ENCODE data around the gene PHF24.
"Not testable (repeated sequence)": the region's sequence is repeated elsewhere in the genome, so short reads cannot be mapped to it uniquely, and the experiment has no call there.

Gene PHF24

DNA sequence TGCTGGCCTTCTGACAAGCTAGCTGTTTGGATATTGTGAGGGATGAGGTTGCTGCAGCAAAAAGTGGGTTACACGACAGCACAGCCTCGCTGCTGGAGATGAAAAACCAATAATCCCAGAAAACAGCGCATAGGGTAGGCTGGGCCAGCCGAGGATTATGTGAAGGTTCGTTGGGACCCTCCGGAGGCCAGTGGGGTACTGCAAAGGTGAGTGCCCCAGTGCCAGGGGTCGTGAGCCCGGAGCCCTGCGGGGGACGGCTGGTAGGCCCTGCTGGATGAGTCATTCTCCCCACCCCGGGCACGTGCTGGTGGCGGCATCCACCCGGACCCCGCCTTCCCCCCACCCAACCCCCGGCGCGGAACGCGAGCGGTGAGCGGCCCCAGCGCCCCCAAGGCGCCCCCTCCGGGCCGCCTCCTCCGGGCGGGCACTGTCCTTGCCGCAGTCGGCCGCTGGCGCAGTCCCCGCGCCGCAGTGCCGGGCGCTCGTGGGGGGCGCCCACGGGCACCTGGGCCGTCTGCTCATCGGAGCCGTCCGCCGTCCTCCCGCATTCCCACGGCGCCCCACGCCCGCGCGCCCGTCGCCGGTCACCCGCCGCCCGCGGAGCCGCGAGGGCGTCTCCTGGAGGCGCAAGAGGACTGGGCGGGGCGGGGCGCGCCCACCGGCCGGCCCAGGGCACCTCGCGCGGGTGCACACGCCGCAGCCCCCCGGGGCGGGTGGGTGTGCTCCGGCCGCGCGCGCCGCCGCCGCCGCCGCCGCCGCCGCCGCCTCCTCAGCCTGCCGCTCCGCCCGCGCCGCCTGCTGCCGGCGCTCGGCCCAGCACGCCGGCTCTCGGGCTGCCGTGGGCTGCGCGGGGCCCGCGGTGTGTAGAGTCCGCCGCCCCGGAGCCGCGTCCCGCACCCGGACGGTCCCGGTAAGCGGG, at the start of gene PHF24:
Gene PHF24, plus strand, starts transcription at position 794 of the 919 bp plus-strand sequence. CDS start 13,014 bp downstream, outside the sequence.
- DNase-seq = peak; percentile 16

DNA sequence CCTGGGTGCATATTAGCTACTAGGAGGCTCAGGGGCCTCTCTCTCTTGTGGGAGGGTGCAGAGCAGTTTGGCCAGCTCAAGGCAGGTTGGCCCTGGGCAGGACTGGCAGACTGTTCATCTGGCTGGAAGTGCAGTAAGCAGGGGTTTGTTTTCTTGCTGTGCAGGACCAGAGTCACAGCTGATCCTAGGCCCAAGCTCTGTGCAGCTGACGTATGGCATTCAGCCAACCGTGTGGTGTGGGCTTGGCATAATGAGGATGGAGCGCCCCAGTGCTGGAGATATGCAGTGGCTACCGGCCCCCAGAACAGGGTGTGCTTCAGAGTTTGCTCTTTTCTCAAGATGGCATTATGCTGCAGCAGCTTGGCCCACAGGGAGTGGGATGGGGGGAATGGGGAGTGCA, 31.0 kb upstream of the PHF24 start:
- DNase-seq = no peak

- DNase-seq = no peak
Observed at GRCh38 chr9:34928921-34929320, 29.2 kb upstream of the PHF24 start.

DNA sequence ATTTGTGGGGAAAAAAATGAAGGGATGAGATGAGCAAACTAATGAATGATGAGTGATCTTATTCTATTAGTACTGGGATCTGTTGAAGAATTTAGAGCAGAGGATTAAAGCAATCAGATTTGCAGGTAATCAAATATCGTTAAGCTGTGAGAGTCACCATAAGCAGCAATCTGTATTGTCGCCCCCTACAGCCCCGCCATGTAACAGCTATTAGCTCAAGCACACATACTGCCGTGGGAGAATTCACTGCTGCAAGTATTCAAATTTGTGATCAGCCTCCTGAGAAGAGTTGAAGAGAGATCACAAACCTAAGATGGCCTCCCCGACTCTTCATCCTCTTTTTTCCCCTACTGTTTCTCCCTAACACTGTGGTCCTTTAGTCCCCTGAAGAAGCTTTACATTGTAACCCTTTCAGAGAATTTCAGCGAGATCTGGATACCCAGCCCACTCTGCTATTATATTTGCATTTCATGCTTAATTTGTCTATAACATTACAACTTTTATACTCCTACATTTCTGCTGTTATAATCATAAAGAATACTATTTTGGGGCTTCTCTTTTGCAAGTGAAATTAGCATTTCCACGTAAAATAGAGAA, 28.5 kb upstream of the PHF24 start:
- peak; percentile 39 for DNase-seq

DNA sequence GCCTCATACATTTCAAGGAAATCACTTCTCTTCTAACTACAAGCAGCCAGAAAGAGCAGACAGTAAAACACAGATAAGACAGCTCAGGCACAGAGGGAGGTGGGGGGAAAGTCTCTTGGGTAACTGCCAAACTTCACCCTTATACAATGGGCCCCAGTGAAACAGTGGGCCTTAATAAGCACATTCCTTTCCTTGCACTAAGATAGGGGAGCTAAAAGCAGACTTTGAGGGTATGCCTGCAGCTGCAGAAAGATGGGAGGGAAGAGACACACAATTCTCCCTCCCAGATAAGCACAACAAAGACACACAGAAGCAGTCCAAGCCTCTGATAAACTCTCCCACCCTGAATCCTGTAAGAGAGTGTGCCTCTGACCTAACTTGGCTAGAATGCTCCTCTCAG, 18.1 kb upstream of the PHF24 start:
- not testable (repeated sequence) for DNase-seq

- no peak for DNase-seq
Observed at GRCh38 chr9:34948451-34948850, 9.6 kb upstream of the PHF24 start.

- no peak for DNase-seq
Observed at GRCh38 chr9:34954225-34954624, 3.9 kb upstream of the PHF24 start.

- not testable (repeated sequence) for DNase-seq
Observed at GRCh38 chr9:34956066-34956465, 2.0 kb upstream of the PHF24 start.

DNA sequence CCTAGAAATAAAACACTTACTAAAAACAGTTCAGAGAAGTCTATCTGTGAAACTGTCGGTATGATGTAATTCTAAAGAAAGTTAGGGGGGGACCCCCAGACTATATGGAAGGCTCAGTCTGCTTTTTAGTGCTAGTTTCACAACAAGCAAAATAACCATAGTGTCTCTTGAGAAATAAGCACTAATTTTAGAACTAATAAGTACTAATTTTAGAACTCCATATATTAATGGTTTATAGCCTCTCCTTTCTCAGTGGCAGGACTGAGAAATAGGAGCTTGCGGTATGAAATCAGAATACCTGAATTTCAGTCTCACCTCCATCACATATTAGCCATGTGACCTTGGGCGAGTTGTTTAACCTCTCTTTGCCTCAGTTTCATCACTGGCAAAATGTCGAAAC, 1.4 kb upstream of the PHF24 start:
- DNase-seq = no peak

DNA sequence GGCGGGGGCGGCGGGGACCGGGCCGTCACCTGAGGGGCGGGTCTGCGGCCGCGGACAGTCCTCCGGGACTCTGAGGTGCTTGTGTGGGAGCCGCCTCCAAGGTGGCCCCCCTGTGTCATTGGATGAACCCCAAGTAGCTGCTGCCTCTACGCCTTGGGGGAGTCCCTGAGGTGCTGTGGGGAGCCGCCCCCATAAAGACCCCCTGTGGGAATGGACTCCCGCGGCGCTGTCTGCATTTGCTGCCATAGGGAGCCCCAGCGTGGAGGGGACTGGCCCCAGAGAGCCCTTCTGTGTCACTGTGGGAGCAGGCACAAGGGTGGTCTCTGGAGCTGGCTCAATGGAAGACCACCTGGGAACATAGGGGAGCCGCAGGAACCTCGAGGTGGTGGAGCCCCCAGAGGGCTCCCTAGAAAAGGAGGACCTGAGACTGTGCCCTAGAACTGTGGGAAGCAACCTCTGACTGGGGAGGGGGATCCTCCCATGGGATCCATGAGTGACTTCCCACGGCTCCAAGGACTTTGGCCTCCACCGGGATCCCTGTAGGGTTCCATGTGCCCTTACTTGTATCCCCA, 412 bp downstream of the PHF24 start:
- DNase-seq = no peak

GRCh38 chr9:34959461-34959860, 1.4 kb downstream of the PHF24 start:
- DNase-seq = no peak

- peak; percentile 18 for DNase-seq
Observed at GRCh38 chr9:34961574-34962490, 3.7 kb downstream of the PHF24 start.

DNA sequence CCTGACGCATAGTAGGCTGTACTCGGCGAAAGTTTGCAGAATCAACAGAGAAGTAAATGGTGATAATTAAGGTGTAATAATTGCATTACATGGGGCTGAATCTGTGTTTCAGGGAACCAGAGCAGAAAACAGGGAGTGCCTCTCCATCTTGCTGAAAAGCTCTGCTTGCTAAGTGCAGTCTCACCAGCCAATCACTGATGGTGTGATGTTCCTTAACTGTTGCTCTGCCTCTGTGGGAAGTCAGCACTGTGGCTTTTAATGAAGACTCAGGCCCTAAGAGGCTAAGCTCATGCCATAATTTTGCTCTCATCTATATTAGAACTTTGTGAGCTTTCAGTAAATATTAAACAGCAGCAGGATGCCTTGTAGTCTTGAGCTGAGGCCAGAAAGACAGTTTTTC, 4.5 kb downstream of the PHF24 start:
- DNase-seq = no peak

DNA sequence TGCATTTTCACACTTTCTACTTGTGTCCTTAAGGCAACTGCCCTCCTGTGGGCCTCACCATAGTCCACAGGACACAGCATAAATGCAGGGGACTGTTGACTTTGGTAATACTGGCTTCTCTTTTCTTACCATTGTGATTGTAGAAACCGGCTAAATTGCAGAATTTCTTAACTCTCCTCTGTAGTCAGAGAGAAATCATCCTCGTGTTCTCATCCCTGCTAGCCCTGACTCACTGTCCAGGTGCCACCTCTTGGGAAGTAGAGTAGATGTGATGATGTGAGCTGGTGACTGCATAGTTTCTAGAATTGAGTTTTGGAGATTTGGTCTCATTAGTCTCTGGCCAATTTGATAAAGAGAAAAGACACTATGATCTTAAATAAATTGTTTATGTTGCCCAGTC, 5.5 kb downstream of the PHF24 start:
- no peak for DNase-seq

DNA sequence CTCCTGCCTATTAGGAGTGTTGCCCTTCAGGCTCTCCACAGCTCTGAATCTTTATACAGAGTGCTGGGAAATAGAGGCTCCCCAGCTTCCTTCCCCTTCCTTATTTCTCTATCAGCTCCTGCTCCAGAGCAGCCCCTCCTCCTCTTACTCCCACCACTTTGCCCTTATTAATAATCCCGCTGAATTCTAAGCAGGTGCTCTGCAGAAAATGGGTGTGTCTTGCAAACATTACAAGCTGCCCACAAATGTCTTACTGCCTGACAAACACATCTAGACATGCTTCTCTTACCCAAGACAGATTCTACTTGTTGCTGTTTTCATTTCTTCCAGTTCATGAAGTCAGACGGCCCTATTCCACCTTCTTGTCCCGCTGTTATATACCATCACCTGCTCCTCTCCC, 6.4 kb downstream of the PHF24 start:
- DNase-seq = no peak

DNA sequence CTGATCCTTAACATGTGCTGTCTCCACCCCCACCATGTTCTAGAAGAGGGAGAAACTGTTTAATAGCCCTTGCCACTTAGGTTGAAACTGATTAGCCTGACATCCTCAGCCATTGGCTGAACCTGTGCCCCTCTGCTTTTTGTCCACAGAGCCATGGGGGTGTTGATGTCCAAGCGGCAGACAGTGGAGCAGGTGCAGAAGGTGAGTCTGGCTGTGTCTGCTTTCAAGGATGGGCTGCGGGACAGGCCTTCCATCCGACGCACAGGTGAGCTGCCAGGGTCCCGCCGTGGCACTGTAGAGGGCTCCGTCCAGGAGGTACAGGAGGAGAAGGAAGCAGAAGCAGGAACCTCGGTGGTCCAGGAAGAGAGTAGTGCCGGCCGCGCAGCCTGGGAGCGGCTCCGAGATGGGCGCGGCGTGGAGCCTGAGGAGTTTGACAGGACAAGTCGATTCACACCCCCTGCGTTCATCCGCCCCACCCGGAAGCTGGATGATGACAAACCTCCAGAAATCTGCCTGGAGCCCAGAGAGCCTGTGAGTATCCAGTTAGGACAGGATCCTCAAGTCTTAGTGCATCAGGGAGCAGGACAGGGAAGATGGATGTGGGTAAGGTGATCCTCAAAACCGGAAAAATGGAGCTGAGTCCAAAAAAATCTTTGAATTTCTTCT, 13.2 kb downstream of the PHF24 start:
- no peak for DNase-seq

- no peak for DNase-seq
Observed at GRCh38 chr9:34974664-34975063, 16.6 kb downstream of the PHF24 start.

DNA sequence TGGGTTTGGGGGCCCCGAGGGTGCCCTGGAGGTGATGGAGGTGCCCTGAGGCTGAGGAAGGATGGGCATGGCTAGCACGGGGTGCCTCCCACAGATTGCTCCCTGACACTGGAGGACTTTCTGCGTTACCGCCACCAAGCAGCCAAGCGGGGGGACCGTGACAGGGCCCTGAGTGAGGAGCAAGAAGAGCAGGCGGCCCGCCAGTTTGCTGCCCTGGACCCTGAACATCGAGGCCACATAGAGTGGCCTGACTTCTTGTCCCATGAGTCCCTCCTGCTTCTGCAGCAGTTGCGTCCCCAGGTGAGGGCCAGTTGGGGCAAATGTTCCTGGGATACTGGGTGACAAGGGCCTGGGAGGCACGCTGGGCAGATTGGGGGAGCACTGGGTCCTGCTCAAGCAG, 18.4 kb downstream of the PHF24 start:
- DNase-seq = no peak

GRCh38 chr9:34976992-34977391, 18.9 kb downstream of the PHF24 start:
- DNase-seq = no peak

- DNase-seq = no peak
Observed at GRCh38 chr9:34980181-34980761, 22.2 kb downstream of the PHF24 start.

DNA sequence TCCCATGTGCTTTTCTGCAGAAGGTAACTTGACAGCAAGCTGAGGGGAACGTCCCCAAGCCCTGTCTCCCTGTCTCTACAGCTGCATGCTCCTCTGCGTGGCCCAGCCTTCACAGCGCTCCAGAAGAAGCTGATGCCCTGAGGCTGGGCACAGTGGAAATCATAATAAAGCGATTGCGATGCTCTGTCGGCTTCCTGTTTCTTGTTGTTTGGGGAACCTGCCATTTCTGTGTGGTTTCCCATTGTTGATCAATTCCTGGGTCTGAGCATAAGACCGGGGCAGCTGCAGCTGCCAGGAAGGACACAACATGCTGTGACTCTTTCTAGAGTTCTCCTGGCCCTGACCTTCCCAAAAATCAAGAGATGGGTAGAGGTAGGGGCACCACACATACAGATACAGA, 24.3 kb downstream of the PHF24 start:
- no peak for DNase-seq

GRCh38 chr9:34983209-34983608, 25.1 kb downstream of the PHF24 start:
- DNase-seq = no peak

Data from activated naive CD4-positive, alpha-beta T cell treated with Interleukin-2 at 50 U/mL for 16 hours (primary cell).